Lower lobe of right lung (tissue), 2 donors: ENCODE data around the gene CLK2. TPM values are rescaled to one million over a fixed set of nuclear protein-coding genes. Genes with fewer than 3 reads are reported as not detected.
"Not testable (repeated sequence)": the region's sequence is repeated elsewhere in the genome, so short reads cannot be mapped to it uniquely, and the experiment has no call there.

Experiments used
- ATAC-seq, 2 donors: fragments of 200-7000 bp; cut with Tn5 transposase; one replicate each; pipeline ENCODE4 v1.9.1; 2020 to 2022; ENCODE audit warnings: mild to moderate bottlenecking in 2 of 2, moderate library complexity in 2 of 2
- DNase-seq: peaks from one replicate; pipeline ENCODE4 v3.0.0-alpha.2; 2020
- H3K27ac ChIP-seq: fragments of 200-600 bp; one replicate; pipeline ENCODE4 v1.8.0; 2022
- H3K27me3 ChIP-seq: fragments of 200-600 bp; one replicate; pipeline ENCODE4 v1.8.0; 2022; ENCODE audit warnings: low read depth
- H3K36me3 ChIP-seq: fragments of 200-600 bp; one replicate; pipeline ENCODE4 v1.8.0; 2022; ENCODE audit warnings: mild to moderate bottlenecking
- H3K4me1 ChIP-seq: fragments of 200-600 bp; one replicate; pipeline ENCODE4 v1.8.0; 2022
- H3K4me3 ChIP-seq: fragments of 200-600 bp; one replicate; pipeline ENCODE4 v1.8.0; 2022; ENCODE audit warnings: mild to moderate bottlenecking
- H3K9me3 ChIP-seq: fragments of 200-600 bp; one replicate; pipeline ENCODE4 v1.8.0; 2022
- CTCF ChIP-seq: fragments of 200-600 bp; IDR thresholded peaks from one replicate; pipeline ENCODE4 v1.8.0; 2022; ENCODE audit warnings: antibody characterized with exemption, mild to moderate bottlenecking
- intact Hi-C: fragments of 100-400 bp; cut with DNase I; formaldehyde crosslinking; loops from one replicate; pipeline ENCODE4 v1.11.0; 2022
- total RNA-seq: library from RNA; stranded (reverse); fragmentation: NEBNext Ultra II Directional; extraction: Animal tissue kit (Norgen Biotek cat#: 25700); gene quantifications from one replicate; pipeline ENCODE4 v1.2.1, GENCODE V29; 2021
- donor health status: DM: no; HTN: yes; CAD: no; lungs with severe emphysema.

The CLK2 gene
- total RNA-seq, 1 donor from 2014 or later = 51.1 TPM

GRCh38 chr1:155251566-155251965, 21.7 kb downstream of the CLK2 start:
- H3K4me3 ChIP-seq = no peak overlapping the region
- no peaks in the 10 kb centered on the region for H3K9me3 ChIP-seq
- no peak for DNase-seq
- no peak for ATAC-seq
- intact Hi-C loops = no loop called here
- H3K27me3 ChIP-seq = no peaks in the 10 kb centered on the region
- H3K4me1 ChIP-seq = peaks cover 34% of the 10 kb centered on the region
- no peak for TF ChIP-seq CTCF
- H3K36me3 ChIP-seq = peaks cover 10% of the 10 kb centered on the region
- H3K27ac ChIP-seq = no peak overlapping the region

DNA sequence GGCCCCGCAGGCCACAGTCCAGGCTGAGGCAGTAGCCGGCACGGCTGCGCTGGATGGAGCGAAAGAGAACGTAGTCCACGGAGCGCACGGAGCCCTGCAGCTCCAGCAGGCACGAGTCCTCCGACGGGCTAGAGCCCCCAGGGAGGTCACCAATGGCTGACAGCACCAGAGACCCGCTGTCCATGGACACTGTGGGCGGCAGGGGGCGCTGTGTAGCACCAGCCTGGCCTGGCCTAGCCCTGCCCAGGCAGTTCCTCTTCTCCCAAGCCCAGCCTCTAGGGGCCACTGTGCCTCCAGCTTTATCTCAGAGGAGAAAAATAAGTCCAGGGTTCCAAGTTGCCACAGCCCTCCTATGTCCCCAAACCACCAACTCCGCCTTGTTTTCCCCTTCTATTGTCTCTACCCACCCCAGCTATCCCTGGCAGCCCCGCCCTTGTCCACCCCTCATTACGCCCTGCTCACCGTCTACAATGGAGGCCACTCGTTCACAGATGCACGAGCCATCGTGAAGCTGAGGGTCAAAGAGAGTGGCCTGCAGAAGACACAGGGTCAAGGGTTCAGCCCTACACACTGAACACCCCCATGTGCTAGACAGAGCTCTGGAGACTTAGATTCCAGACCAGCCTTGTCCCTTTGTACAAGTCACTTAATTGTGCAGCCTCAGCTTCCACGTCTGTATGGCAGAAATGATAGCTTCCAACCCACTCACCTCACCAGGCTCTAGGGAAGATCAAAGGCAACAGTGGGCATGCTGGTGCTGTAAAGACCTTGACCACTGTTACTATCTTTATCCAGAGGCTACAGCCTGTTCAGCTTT, 22.5 kb downstream of the CLK2 start:
- Histone ChIP-seq H3K27me3 (no peaks in the 10 kb centered on the region), H3K27ac (peak overlapping the region; percentile 56), H3K36me3 (peaks cover 9% of the 10 kb centered on the region), H3K4me3 (peak overlapping the region; percentile 39), H3K9me3 (no peaks in the 10 kb centered on the region), H3K4me1 (peaks cover 28% of the 10 kb centered on the region)
- DNase-seq = peak; percentile 95
- peak; percentile 87 to 94 for ATAC-seq
- intact Hi-C loops = no loop called here
- TF ChIP-seq CTCF = peak; percentile 100

DNA sequence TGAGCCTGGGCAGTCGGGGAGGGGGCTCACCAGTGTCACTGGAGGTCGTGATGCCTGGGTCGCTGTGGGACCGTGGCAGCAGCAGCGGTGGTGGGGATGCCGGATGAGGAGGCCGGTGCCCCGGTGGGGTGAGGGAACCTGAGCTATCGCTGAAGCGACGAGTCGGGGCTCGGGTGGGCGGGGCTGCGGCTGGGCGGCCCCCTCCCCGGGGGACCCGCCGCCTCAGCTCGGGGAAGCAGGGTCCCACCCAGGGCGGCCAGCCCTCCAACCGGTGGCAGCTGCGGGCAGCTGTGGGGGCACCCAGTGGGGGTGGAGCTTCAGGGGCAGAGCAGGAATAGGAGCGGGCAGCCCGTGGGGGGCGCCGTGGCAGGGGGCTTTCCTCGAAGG, 23.1 kb downstream of the CLK2 start:
- intact Hi-C loops = no loop called here
- no peak for TF ChIP-seq CTCF
- peaks cover 9% of the 10 kb centered on the region for H3K36me3 ChIP-seq
- peaks cover 28% of the 10 kb centered on the region for H3K4me1 ChIP-seq
- no peaks in the 10 kb centered on the region for H3K27me3 ChIP-seq
- H3K27ac ChIP-seq = peak overlapping the region; percentile 56
- peak in 1 of 2 donors; percentile 0 for ATAC-seq
- H3K9me3 ChIP-seq = no peaks in the 10 kb centered on the region
- peak overlapping the region; percentile 39 for H3K4me3 ChIP-seq
- no peak for DNase-seq

DNA sequence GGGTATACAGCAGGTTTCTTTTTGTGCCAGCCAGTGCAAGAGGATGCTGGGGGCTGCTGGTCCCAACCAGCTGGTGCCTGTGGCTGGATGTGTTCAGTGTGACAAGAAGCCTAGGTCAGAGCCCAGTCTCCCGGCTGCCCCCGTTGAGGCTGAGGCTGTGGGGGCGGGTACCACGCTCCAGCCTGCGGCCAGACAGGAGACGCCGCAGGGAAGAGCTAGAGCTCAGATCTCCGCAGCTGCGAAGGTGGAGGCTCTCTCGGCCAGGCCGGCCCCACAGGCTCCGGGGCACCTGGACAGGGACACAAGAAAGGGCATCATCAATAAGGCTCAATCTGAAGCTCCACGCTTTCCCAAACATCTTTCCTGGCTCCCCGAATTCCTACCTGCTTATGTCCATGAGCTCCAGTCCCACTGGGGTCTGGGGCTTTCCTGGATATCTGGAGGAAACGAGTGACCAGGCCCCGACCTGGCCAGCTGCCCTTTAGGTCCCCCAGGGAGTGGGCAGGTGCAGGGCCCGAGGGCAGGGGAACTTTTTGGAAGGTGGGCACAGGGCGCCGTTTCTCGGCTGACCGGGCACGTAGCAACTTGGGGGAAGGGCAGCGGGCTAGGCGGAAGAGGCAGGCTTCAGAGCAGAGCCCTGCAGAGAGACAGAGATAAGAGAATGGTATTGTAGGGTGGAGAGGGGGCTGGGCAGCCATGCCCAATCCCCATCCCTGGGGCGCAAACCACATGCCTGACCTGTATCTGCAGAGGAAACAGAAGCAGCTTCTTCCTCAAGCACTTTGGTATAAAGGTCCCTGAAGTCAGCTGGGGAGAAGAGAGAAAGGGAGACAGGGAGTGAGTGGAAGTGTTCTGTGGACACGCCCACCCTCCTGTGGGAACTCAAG, 25.4 kb downstream of the CLK2 start:
- Histone ChIP-seq H3K27me3 (no peaks in the 10 kb centered on the region), H3K36me3 (peaks cover 9% of the 10 kb centered on the region), H3K9me3 (no peaks in the 10 kb centered on the region), H3K4me1 (peaks cover 28% of the 10 kb centered on the region), H3K4me3 (no peak overlapping the region), H3K27ac (no peak overlapping the region)
- intact Hi-C loops = no loop called here
- TF ChIP-seq CTCF = no peak
- ATAC-seq (no peak), DNase-seq (no peak)

- not testable (repeated sequence) for ATAC-seq
These were observed 26.5 kb downstream of the CLK2 start for GRCh38 chr1:155246796-155247195.

More at GRCh38 chr1:155246796-155247195, 26.5 kb downstream of the CLK2 start:
- H3K27ac ChIP-seq, H3K36me3 ChIP-seq, H3K27me3 ChIP-seq, intact Hi-C loops, H3K4me3 ChIP-seq, H3K9me3 ChIP-seq, DNase-seq: not testable (repeated sequence)
- H3K4me1 ChIP-seq = peaks cover 31% of the 10 kb centered on the region
